Keratinocyte (primary cell): ENCODE measurements around the gene MLX. TPM values are rescaled to one million over a fixed set of nuclear protein-coding genes. Genes with fewer than 3 reads are reported as not detected.
A peak's percentile ranks its signal among the peaks of the same experiment; 100 is the strongest.

ENCODE experiments used
- DNase-seq: peaks from one replicate; pipeline ENCODE4 v3.0.0-alpha.2; 2011; ENCODE audit warnings: low read depth, missing footprints, low spot score
- FAIRE-seq: peaks from 2 replicates; lab custom pipeline; 2011; peaks lifted over from hg19 to GRCh38; lab: Jason Lieb, UNC
- H2AFZ ChIP-seq: 2 replicates; pipeline ENCODE4 v1.6.0; 2012; ENCODE audit warnings: low read length, control low read depth, inconsistent platforms; ENCODE audit not compliant: control insufficient read depth
- H3K27ac ChIP-seq: 2 replicates; pipeline ENCODE4 v1.5.1; 2011; ENCODE audit warnings: low read length; ENCODE audit not compliant: control insufficient read depth, insufficient read depth
- H3K27me3 ChIP-seq: 3 replicates; pipeline ENCODE4 v1.6.0; 2011; ENCODE audit warnings: low read length; ENCODE audit not compliant: control insufficient read depth, insufficient read depth; ENCODE audit errors: extremely low read depth
- H3K36me3 ChIP-seq, 2 experiments: 2 replicates in 1 of 2; 3 replicates in 1 of 2; pipeline ENCODE4 v1.5.1; 2011; ENCODE audit warnings: low read length in 2 of 2, mild to moderate bottlenecking in 1 of 2; ENCODE audit not compliant: control insufficient read depth in 2 of 2, insufficient read depth in 2 of 2; ENCODE audit errors: extremely low read depth in 1 of 2
- H3K4me1 ChIP-seq: 3 replicates; pipeline ENCODE4 v1.5.1; 2011; ENCODE audit warnings: low read length; ENCODE audit not compliant: control insufficient read depth, insufficient read depth; ENCODE audit errors: extremely low read depth
- H3K4me2 ChIP-seq: 3 replicates; pipeline ENCODE4 v1.6.0; 2011; ENCODE audit warnings: low read depth, low read length; ENCODE audit not compliant: control insufficient read depth, insufficient read depth; ENCODE audit errors: extremely low read depth
- H3K4me3 ChIP-seq, 3 experiments: fragments of 200-600 bp in 1 of 3; sonication (generic) in 1 of 3; 2 replicates in 2 of 3; 3 replicates in 1 of 3; pipeline ENCODE4 v1.5.1; 2011 to 2016; ENCODE audit warnings: low read length in 3 of 3, mild to moderate bottlenecking in 3 of 3, control low read depth in 2 of 3, inconsistent platforms in 1 of 3, low read depth in 1 of 3, mixed read lengths in 1 of 3, mixed run types in 1 of 3, moderate library complexity in 1 of 3; ENCODE audit not compliant: control insufficient read depth in 2 of 3, insufficient read depth in 2 of 3; ENCODE audit errors: extremely low read depth in 1 of 3
- H3K79me2 ChIP-seq: 2 replicates; pipeline ENCODE4 v1.6.0; 2012; ENCODE audit warnings: low read length; ENCODE audit not compliant: control insufficient read depth, insufficient read depth
- H3K9ac ChIP-seq: 3 replicates; pipeline ENCODE4 v1.6.0; 2011; ENCODE audit warnings: low read length; ENCODE audit not compliant: control insufficient read depth, insufficient read depth; ENCODE audit errors: extremely low read depth
- H3K9me1 ChIP-seq: 3 replicates; pipeline ENCODE4 v1.6.0; 2011; ENCODE audit warnings: low read length; ENCODE audit not compliant: control insufficient read depth, insufficient read depth; ENCODE audit errors: extremely low read depth
- H3K9me3 ChIP-seq: 2 replicates; pipeline ENCODE4 v1.5.1; 2012; ENCODE audit warnings: low read depth, low read length; ENCODE audit not compliant: control insufficient read depth
- H4K20me1 ChIP-seq: 3 replicates; pipeline ENCODE4 v1.6.0; 2011; ENCODE audit warnings: low read length; ENCODE audit not compliant: control insufficient read depth, insufficient read depth; ENCODE audit errors: extremely low read depth
- EZH2 ChIP-seq: IDR thresholded peaks from one replicate; pipeline ENCODE4 v1.6.1; 2012; ENCODE audit warnings: inconsistent platforms, mild to moderate bottlenecking, low read length, moderate library complexity
- dilution Hi-C: fragments of 300-500 bp; cut with MboI; formaldehyde crosslinking; loops from one replicate; pipeline ENCODE4 v1.7.0; 2020; ENCODE audit warnings: low sequenced_read_pairs; ENCODE audit not compliant: extremely low pct_ligation_motif_present
- polyA plus RNA-seq, 5 experiments: library from polyadenylated mRNA; depleted of rRNA in 3 of 5; stranded (reverse) in 3 of 5; stranded (forward) in 1 of 5; unstranded in 1 of 5; fragments of >200 nt; gene quantifications; 1 replicate in 1 of 5; 2 replicates in 3 of 5; 3 replicates in 1 of 5; pipeline versions ENCODE4 v1.2.1 to v1.2.3, GENCODE V29; 2011 to 2012; ENCODE audit warnings: missing spikeins in 2 of 5, low read depth in 1 of 5, low replicate concordance in 1 of 5
- TF ChIP-seq, protein P1 (sequence below), 3 experiments: IDR thresholded peaks in 1 of 3; conservative IDR thresholded peaks in 1 of 3; optimal IDR thresholded peaks in 1 of 3; 2 replicates in 2 of 3; 3 replicates in 1 of 3; pipeline versions ENCODE3 to v1.5.1; 2011; ENCODE audit warnings: low read length in 3 of 3, mild to moderate bottlenecking in 3 of 3, moderate library complexity in 2 of 3, control low read depth in 1 of 3, inconsistent platforms in 1 of 3; ENCODE audit not compliant: insufficient read depth in 2 of 3; ENCODE audit errors: extremely low read depth in 1 of 3

MLX gene
- polyA plus RNA-seq, 1 donor (not counting 4 experiments of a cell fraction or from before 2014, with no cell fraction given) = 39.2 TPM

GRCh38 chr17:42547001-42547461 is 19.9 kb upstream of the MLX start:
- Histone ChIP-seq H3K4me2 (no peak overlapping the region), H3K79me2 (no peaks in the 10 kb centered on the region), H3K4me3 (no peak overlapping the region), H3K9ac (no peak overlapping the region), H3K9me1 (no peaks in the 10 kb centered on the region), H3K27me3 (no peaks in the 10 kb centered on the region), H4K20me1 (no peaks in the 10 kb centered on the region), H2AFZ (no peak overlapping the region), H3K9me3 (no peaks in the 10 kb centered on the region), H3K4me1 (peaks cover 8% of the 10 kb centered on the region), H3K27ac (no peak overlapping the region), H3K36me3 (peaks cover 3 to 7% of the 10 kb centered on the region in 2 experiments)
- no peak for FAIRE-seq
- dilution Hi-C loops = no loop called here
- no peak for DNase-seq
- TF ChIP-seq EZH2 = no peak
- TF ChIP-seq, protein P1, sequence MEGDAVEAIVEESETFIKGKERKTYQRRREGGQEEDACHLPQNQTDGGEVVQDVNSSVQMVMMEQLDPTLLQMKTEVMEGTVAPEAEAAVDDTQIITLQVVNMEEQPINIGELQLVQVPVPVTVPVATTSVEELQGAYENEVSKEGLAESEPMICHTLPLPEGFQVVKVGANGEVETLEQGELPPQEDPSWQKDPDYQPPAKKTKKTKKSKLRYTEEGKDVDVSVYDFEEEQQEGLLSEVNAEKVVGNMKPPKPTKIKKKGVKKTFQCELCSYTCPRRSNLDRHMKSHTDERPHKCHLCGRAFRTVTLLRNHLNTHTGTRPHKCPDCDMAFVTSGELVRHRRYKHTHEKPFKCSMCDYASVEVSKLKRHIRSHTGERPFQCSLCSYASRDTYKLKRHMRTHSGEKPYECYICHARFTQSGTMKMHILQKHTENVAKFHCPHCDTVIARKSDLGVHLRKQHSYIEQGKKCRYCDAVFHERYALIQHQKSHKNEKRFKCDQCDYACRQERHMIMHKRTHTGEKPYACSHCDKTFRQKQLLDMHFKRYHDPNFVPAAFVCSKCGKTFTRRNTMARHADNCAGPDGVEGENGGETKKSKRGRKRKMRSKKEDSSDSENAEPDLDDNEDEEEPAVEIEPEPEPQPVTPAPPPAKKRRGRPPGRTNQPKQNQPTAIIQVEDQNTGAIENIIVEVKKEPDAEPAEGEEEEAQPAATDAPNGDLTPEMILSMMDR (optimal IDR thresholded peaks at IDR 0.05 in 1 of 3, IDR thresholded peaks at IDR 0.05 in 1 of 3, conservative IDR thresholded peaks at IDR 0.05 in 1 of 3; ENCODE audit: extremely low read depth in 1 of 3, insufficient read depth in 2 of 3, low read length in 3 of 3) = no peak

DNA sequence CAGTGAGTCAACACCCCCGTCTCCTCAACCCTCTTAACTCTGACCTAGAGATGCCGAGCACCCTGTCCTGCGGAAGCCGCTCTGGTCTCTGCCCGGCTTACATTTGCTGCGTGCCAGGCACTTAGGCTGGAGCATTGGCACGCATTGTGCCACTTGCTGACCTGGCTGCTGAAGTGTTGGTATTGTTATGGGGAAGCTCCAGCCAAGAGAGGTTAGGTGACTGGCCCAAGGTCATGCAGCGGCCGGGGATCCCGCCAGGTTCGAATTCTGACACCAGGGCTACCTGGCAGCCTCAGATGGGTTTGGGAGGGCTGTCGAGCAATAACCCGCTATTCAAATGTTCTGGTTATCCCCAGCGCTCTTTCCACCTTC is 19.2 kb upstream of the MLX start:
- Histone ChIP-seq H3K4me1 (peaks cover 8% of the 10 kb centered on the region), H3K27me3 (no peaks in the 10 kb centered on the region), H3K36me3 (peaks cover 2 to 7% of the 10 kb centered on the region in 2 experiments), H3K9me3 (no peaks in the 10 kb centered on the region), H3K27ac (no peak overlapping the region), H3K4me2 (peak overlapping the region; percentile 76), H3K4me3 (no peak overlapping the region), H2AFZ (no peak overlapping the region), H3K9me1 (no peaks in the 10 kb centered on the region), H3K79me2 (no peaks in the 10 kb centered on the region), H3K9ac (no peak overlapping the region), H4K20me1 (no peaks in the 10 kb centered on the region)
- DNase-seq (no peak), FAIRE-seq (no peak)
- TF ChIP-seq, protein P1 (optimal IDR thresholded peaks at IDR 0.05 in 1 of 3, IDR thresholded peaks at IDR 0.05 in 1 of 3, conservative IDR thresholded peaks at IDR 0.05 in 1 of 3; ENCODE audit: extremely low read depth in 1 of 3, insufficient read depth in 2 of 3, low read length in 3 of 3) = no peak
- TF ChIP-seq EZH2 = no peak
- dilution Hi-C loops = no loop called here
